Nephron progenitor cell (in vitro differentiated cells): ENCODE results near the gene ADAMTS3.
"Not testable (repeated sequence)": the region's sequence is repeated elsewhere in the genome, so short reads cannot be mapped to it uniquely, and the experiment has no call there.

Experiments
- DNase-seq: peaks from one replicate; pipeline ENCODE4 v3.0.0; 2021
- H3K27ac Mint-ChIP-seq: 2 replicates; pipeline ENCODE4 v1.8.0; 2021; ENCODE audit warnings: mild to moderate bottlenecking, moderate library complexity, mixed read lengths
- H3K27me3 Mint-ChIP-seq: 2 replicates; pipeline ENCODE4 v1.8.0; 2021; ENCODE audit warnings: mild to moderate bottlenecking, low read depth, mixed read lengths; ENCODE audit not compliant: poor library complexity
- H3K36me3 Mint-ChIP-seq: 2 replicates; pipeline ENCODE4 v1.8.0; 2021; ENCODE audit warnings: low read depth, mixed read lengths
- H3K4me1 Mint-ChIP-seq: 2 replicates; pipeline ENCODE4 v1.8.0; 2021; ENCODE audit warnings: mixed read lengths
- H3K4me3 Mint-ChIP-seq: 2 replicates; pipeline ENCODE4 v1.8.0; 2021; ENCODE audit warnings: mild to moderate bottlenecking, moderate library complexity, mixed read lengths
- H3K9me3 Mint-ChIP-seq: 2 replicates; pipeline ENCODE4 v1.8.0; 2021; ENCODE audit warnings: mild to moderate bottlenecking, moderate library complexity, mixed read lengths
- CTCF ChIP-seq: fragments of 200-600 bp; sonication (generic); IDR thresholded peaks from 2 replicates; pipeline ENCODE4 v1.5.0; 2021; ENCODE audit warnings: antibody characterized with exemption

ADAMTS3 gene

GRCh38 chr4:72430050-72430449, 139.0 kb downstream of the ADAMTS3 start:
- Mint-ChIP-seq H3K4me3 (no peak overlapping the region), H3K9me3 (no peaks in the 10 kb centered on the region), H3K27me3 (no peaks in the 10 kb centered on the region), H3K27ac (no peak overlapping the region), H3K4me1 (peaks cover 15% of the 10 kb centered on the region), H3K36me3 (no peaks in the 10 kb centered on the region)
- DNase-seq, result no peak
- no peak for TF ChIP-seq CTCF

GRCh38 chr4:72429397-72429889, 139.6 kb downstream of the ADAMTS3 start:
- Mint-ChIP-seq H3K27ac (no peak overlapping the region), H3K36me3 (no peaks in the 10 kb centered on the region), H3K4me3 (no peak overlapping the region), H3K27me3 (no peaks in the 10 kb centered on the region), H3K4me1 (peaks cover 12% of the 10 kb centered on the region), H3K9me3 (no peaks in the 10 kb centered on the region)
- no peak for TF ChIP-seq CTCF
- DNase-seq, result no peak

GRCh38 chr4:72427057-72427456, 142.0 kb downstream of the ADAMTS3 start:
- Mint-ChIP-seq H3K9me3 (no peaks in the 10 kb centered on the region), H3K27ac (no peak overlapping the region), H3K27me3 (no peaks in the 10 kb centered on the region), H3K4me1 (peaks cover 12% of the 10 kb centered on the region), H3K36me3 (no peaks in the 10 kb centered on the region), H3K4me3 (no peak overlapping the region)
- TF ChIP-seq CTCF, result no peak
- no peak for DNase-seq

- not testable (repeated sequence) for H3K27ac Mint-ChIP-seq, H3K36me3 Mint-ChIP-seq, H3K27me3 Mint-ChIP-seq
These were observed 143.1 kb downstream of the ADAMTS3 start for GRCh38 chr4:72425908-72426307.

GRCh38 chr4:72424006-72424405, 145.0 kb downstream of the ADAMTS3 start:
- no peaks in the 10 kb centered on the region for H3K9me3 Mint-ChIP-seq
- DNase-seq, result no peak
- no peaks in the 10 kb centered on the region for H3K4me1 Mint-ChIP-seq

More at GRCh38 chr4:72425908-72426307, 143.1 kb downstream of the ADAMTS3 start:
- not testable (repeated sequence) for H3K4me1 Mint-ChIP-seq, H3K9me3 Mint-ChIP-seq, H3K4me3 Mint-ChIP-seq, DNase-seq

GRCh38 chr4:72422416-72422815, 146.6 kb downstream of the ADAMTS3 start:
- TF ChIP-seq CTCF, result no peak
- Mint-ChIP-seq H3K4me1 (no peaks in the 10 kb centered on the region), H3K4me3 (no peak overlapping the region), H3K9me3 (no peaks in the 10 kb centered on the region), H3K27ac (no peak overlapping the region), H3K27me3 (no peaks in the 10 kb centered on the region), H3K36me3 (no peaks in the 10 kb centered on the region)
- DNase-seq, result no peak

More at GRCh38 chr4:72424006-72424405, 145.0 kb downstream of the ADAMTS3 start:
- Mint-ChIP-seq H3K27me3 (no peaks in the 10 kb centered on the region), H3K4me3 (no peak overlapping the region), H3K36me3 (no peaks in the 10 kb centered on the region), H3K27ac (no peak overlapping the region)
- TF ChIP-seq CTCF, result no peak
